Stomach (tissue), 9 donors: ENCODE data around the gene EHD2. TPM values are rescaled to one million over a fixed set of nuclear protein-coding genes. Genes with fewer than 3 reads are reported as not detected.
"Not testable (repeated sequence)": the region's sequence is repeated elsewhere in the genome, so short reads cannot be mapped to it uniquely, and the experiment has no call there.

Experiments used
- DNase-seq, 2 donors: peaks; one replicate each; pipeline versions ENCODE4 v3.0.0 to v3.0.0-alpha.2; 2013 to 2019
- H3K27ac ChIP-seq, 5 donors: fragments of 200-600 bp in 4 of 5; sonication (generic) in 4 of 5; one replicate each; pipeline ENCODE4 v1.5.1; 2013 to 2019; ENCODE audit warnings: mild to moderate bottlenecking in 1 of 5, moderate library complexity in 1 of 5
- H3K27me3 ChIP-seq, 3 donors: fragments of 200-600 bp; sonication (generic); one replicate each; pipeline ENCODE4 v1.5.1; 2017 to 2019; ENCODE audit warnings: mixed run types in 1 of 3
- H3K36me3 ChIP-seq, 4 donors: fragments of 200-600 bp; sonication (generic); 1 replicate in 3 of 4; 2 replicates in 1 of 4; pipeline ENCODE4 v1.5.1; 2016 to 2019
- H3K4me1 ChIP-seq, 4 donors: fragments of 200-600 bp; sonication (generic); one replicate each; pipeline ENCODE4 v1.5.1; 2016 to 2019
- H3K4me3 ChIP-seq, 4 donors: fragments of 200-600 bp; sonication (generic) in 3 of 4; one replicate each; pipeline ENCODE4 v1.5.1; 2016 to 2019; ENCODE audit warnings: mild to moderate bottlenecking in 1 of 4
- H3K9me3 ChIP-seq, 4 donors: fragments of 200-600 bp; sonication (generic); one replicate each; pipeline ENCODE4 v1.5.1; 2016 to 2019
- CTCF ChIP-seq, 7 experiments: fragments of 450-650 bp in 4 of 7; fragments of 200-600 bp in 3 of 7; sonication (generic) in 3 of 7; IDR thresholded peaks; one replicate each; pipeline ENCODE4 v1.5.1; 2016 to 2019; ENCODE audit warnings: antibody characterized with exemption in 7 of 7, control low read depth in 2 of 7, mild to moderate bottlenecking in 1 of 7
- EP300 ChIP-seq: sonication (generic); formaldehyde crosslinking; IDR thresholded peaks from one replicate; pipeline ENCODE4 v1.6.1; 2017; ENCODE audit warnings: antibody characterized with exemption
- POLR2A ChIP-seq, 4 donors: fragments of 450-650 bp; IDR thresholded peaks; one replicate each; pipeline ENCODE4 v1.6.1; 2016; ENCODE audit warnings: antibody characterized with exemption in 4 of 4, control low read depth in 2 of 4, mild to moderate bottlenecking in 1 of 4, moderate library complexity in 1 of 4
- POLR2AphosphoS5 ChIP-seq, 3 donors: sonication (generic); formaldehyde crosslinking; IDR thresholded peaks; one replicate each; pipeline ENCODE4 v1.6.1; 2016; ENCODE audit warnings: antibody characterized with exemption in 3 of 3
- WGBS, 5 donors: extraction: QIAGEN DNeasy Blood & Tissue Kit in 3 of 5; methylation state at CpG; one replicate each; pipeline versions ENCODE4 v1.1.5 to v1.1.7; 2013 to 2018; 5-methylcytosine and 5-hydroxymethylcytosine counted together
- intact Hi-C: fragments of 100-400 bp; cut with DNase I; formaldehyde crosslinking; loops from one replicate; pipeline ENCODE4 v1.15.1; 2023; ENCODE audit warnings: low total_unique reads
- polyA plus RNA-seq, 3 donors: library from polyadenylated mRNA; stranded (reverse); fragments of 200-250 nt; gene quantifications; one replicate each; pipeline ENCODE4 v1.2.3, GENCODE V29; 2013
- total RNA-seq, 5 donors: library from RNA; depleted of rRNA; stranded (reverse); fragments of >200 nt; gene quantifications; one replicate each; pipeline versions ENCODE4 v1.1.0 to v1.2.3, GENCODE V29; 2014 to 2016
- donor health status: healthy with polysubstance abuse.
- donor health status: Bipolar disorder and iron deficiency.
- donor health status: healthy.

The EHD2 gene
- total and polyA plus RNA-seq, 8 donors = 24.5 to 334 (median 38.5) TPM

DNA sequence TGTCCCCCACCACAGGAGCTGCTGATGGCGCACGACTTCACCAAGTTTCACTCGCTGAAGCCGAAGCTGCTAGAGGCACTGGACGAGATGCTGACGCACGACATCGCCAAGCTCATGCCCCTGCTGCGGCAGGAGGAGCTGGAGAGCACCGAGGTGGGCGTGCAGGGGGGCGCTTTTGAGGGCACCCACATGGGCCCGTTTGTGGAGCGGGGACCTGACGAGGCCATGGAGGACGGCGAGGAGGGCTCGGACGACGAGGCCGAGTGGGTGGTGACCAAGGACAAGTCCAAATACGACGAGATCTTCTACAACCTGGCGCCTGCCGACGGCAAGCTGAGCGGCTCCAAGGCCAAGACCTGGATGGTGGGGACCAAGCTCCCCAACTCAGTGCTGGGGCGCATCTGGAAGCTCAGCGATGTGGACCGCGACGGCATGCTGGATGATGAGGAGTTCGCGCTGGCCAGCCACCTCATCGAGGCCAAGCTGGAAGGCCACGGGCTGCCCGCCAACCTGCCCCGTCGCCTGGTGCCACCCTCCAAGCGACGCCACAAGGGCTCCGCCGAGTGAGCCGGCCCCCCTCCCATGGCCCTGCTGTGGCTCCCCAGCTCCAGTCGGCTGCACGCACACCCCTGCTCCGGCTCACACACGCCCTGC lies 27.8 kb downstream of the EHD2 start:
- 83 to 89% (median 88%) methylated on average over 25 to 48 of the region's 48 CpGs for WGBS, 5 donors
- Histone ChIP-seq H3K27ac (peak overlapping the region in 3 of 5 donors; percentile 98), H3K4me1 (peaks cover 23 to 36% (median 30%) of the 10 kb centered on the region in 4 donors), H3K9me3 (no peaks in the 10 kb centered on the region), H3K4me3 (no peak overlapping the region), H3K27me3 (no peaks in the 10 kb centered on the region), H3K36me3 (peaks cover 18 to 55% (median 43%) of the 10 kb centered on the region in 4 donors)
- DNase-seq = no peak
- TF ChIP-seq EP300 (no peak), POLR2AphosphoS5 (IDR thresholded peaks at IDR 0.05) (no peak), CTCF (IDR thresholded peaks at IDR 0.05) (no peak), POLR2A (IDR thresholded peaks at IDR 0.05) (no peak)
- intact Hi-C loops = no loop called here

GRCh38 chr19:47741544-47742140 lies 28.4 kb downstream of the EHD2 start:
- H3K4me3 ChIP-seq = no peak overlapping the region
- H3K36me3 ChIP-seq = peaks cover 13 to 52% (median 37%) of the 10 kb centered on the region in 4 donors
- peaks cover 29 to 42% (median 36%) of the 10 kb centered on the region in 4 donors for H3K4me1 ChIP-seq
- DNase-seq = no peak
- H3K27me3 ChIP-seq = no peaks in the 10 kb centered on the region
- no peaks in the 10 kb centered on the region for H3K9me3 ChIP-seq
- intact Hi-C loops = no loop called here
- WGBS, 5 donors = 69 to 76% (median 71%) methylated on average over 14 to 15 of the region's 15 CpGs
- peak overlapping the region; percentile 43 to 98 (median 98) for H3K27ac ChIP-seq
- no peak for TF ChIP-seq POLR2A (IDR thresholded peaks at IDR 0.05)
- no peak for TF ChIP-seq EP300
- TF ChIP-seq POLR2AphosphoS5 (IDR thresholded peaks at IDR 0.05) = no peak
- no peak for TF ChIP-seq CTCF (IDR thresholded peaks at IDR 0.05)

DNA sequence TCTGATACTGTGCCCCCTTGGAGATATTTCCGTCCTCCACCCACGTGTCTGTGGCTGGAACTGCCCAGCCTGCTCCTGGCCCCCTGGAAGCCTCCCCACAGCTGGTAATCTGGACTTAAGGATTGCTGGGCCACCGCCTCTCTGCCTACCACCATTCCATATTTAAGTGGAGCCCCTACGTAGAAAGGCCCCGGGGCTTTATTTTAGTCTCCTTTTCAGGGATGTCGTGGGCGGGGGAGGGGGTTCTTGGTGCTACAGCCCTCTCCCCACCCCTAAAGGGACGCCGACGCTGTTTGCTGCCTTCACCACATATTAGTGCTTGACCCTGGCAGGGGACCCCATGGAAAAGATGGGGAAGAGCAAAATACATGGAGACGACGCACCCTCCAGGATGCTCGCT lies 29.4 kb downstream of the EHD2 start:
- WGBS, 5 donors = 29 to 51% (median 40%) methylated on average over 11 to 13 of the region's 13 CpGs
- peaks cover 18 to 56% (median 44%) of the 10 kb centered on the region in 4 donors for H3K36me3 ChIP-seq
- no peaks in the 10 kb centered on the region for H3K9me3 ChIP-seq
- TF ChIP-seq EP300 = no peak
- TF ChIP-seq POLR2A (IDR thresholded peaks at IDR 0.05) = no peak
- TF ChIP-seq POLR2AphosphoS5 (IDR thresholded peaks at IDR 0.05) = no peak
- TF ChIP-seq CTCF (IDR thresholded peaks at IDR 0.05) = no peak
- DNase-seq = no peak
- intact Hi-C loops = no loop called here
- H3K27me3 ChIP-seq = no peaks in the 10 kb centered on the region
- H3K4me1 ChIP-seq = peaks cover 36 to 52% (median 45%) of the 10 kb centered on the region in 4 donors
- H3K27ac ChIP-seq = peak overlapping the region; percentile 83 to 98 (median 98)
- H3K4me3 ChIP-seq = peak overlapping the region; percentile 28 to 46 (median 40)

- DNase-seq = peak; percentile 99
- WGBS, 5 donors = 4 to 7% (median 5%) methylated on average over 45 to 53 of the region's 53 CpGs
- Histone ChIP-seq H3K4me3 (peak within 1 kb of the TSS; percentile 75 to 84 (median 79)), H3K27ac (peak within 1 kb of the TSS; percentile 94 to 99 (median 98)), H3K4me1 (peaks cover 36 to 77% (median 62%) of the 10 kb centered on the region in 4 donors), H3K27me3 (no peaks in the 10 kb centered on the region), H3K36me3 (peaks cover 35 to 55% (median 52%) of the 10 kb centered on the region in 4 donors), H3K9me3 (no peaks in the 10 kb centered on the region)
- intact Hi-C loops = no loop called here
- TF ChIP-seq EP300 = no peak
- TF ChIP-seq CTCF (IDR thresholded peaks at IDR 0.05) = peak in 1 of 7 experiments; percentile 39
- TF ChIP-seq POLR2A (IDR thresholded peaks at IDR 0.05) = peak in 2 of 4 donors; percentile 61 to 79
- TF ChIP-seq POLR2AphosphoS5 (IDR thresholded peaks at IDR 0.05) = peak; percentile 90 to 98 (median 94)
Measured at GRCh38 chr19:47745010-47745901, 32.0 kb downstream of the EHD2 start, which contains the start of gene NOP53. NOP53 (plus strand) TSS chr19:47745546; CDS start chr19:47745560, 14 bp downstream.

DNA sequence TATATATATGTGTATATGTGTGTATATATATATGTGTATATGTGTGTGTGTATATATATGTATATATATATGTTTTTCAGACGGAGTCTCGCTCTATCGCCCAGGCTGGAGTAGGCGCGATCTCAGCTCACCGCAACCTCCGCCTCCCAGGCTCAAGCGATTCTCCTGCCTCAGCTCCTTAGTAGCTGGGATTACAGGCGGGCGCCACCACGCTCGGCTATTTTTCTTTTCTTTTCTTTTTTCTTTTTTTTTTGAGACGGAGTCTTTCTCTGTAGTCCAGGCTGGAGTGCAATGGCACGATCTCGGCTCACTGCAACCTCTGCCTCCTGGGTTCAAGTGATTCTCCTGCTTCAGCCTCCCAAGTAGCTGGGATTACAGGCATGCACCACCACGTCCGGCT lies 32.9 kb downstream of the EHD2 start:
- 60 to 70% (median 62%) methylated on average over 15 to 17 of the region's 17 CpGs for WGBS, 5 donors
- H3K9me3 ChIP-seq, DNase-seq, H3K27me3 ChIP-seq, intact Hi-C loops: not testable (repeated sequence)
- Histone ChIP-seq H3K36me3 (peaks cover 38 to 55% (median 54%) of the 10 kb centered on the region in 4 donors), H3K4me1 (peaks cover 36 to 77% (median 62%) of the 10 kb centered on the region in 4 donors), H3K27ac (peak overlapping the region in 4 of 5 donors; percentile 94 to 98 (median 98)), H3K4me3 (peak overlapping the region; percentile 75 to 84 (median 79))
